ENCODE results near the gene ZNF426. TPM values are rescaled to one million over a fixed set of nuclear protein-coding genes. Genes with fewer than 3 reads are reported as not detected.
A peak's percentile ranks its signal among the peaks of the same experiment; 100 is the strongest.
"Not testable (repeated sequence)": the region's sequence is repeated elsewhere in the genome, so short reads cannot be mapped to it uniquely, and the experiment has no call there.

The ZNF426 gene
- total RNA-seq (10 to 100 TPM; 13.8 to 13.9 TPM), polyA plus RNA-seq (ENCODE audit: insufficient read depth, low read depth, low replicate concordance) (5.7 TPM)
- long read RNA-seq, donor 1, full-length matches to known transcripts: 3 of 3 reads
- long read RNA-seq, donor 1, partial matches to known transcripts: 0 of 3 reads
- long read RNA-seq, donor 1, other reads (novel, unspliced or antisense): 0 of 3 reads
- long read RNA-seq, donor 2, full-length matches to known transcripts: 1 of 1 reads
- long read RNA-seq, donor 2, partial matches to known transcripts: 0 of 1 reads
- long read RNA-seq, donor 2, other reads (novel, unspliced or antisense): 0 of 1 reads

GRCh38 chr19:9538183-9539058 is at the start of gene ZNF426:
Gene ZNF426, minus strand, starts transcription at chr19:9538645. Its CDS starts 2,413 bp downstream, at chr19:9536232.
- DNase-seq: peak; percentile 93
- H3K4me3 ChIP-seq: peak within 1 kb of the TSS; percentile 68 to 72
- H3K27me3 ChIP-seq: no peaks in the 10 kb centered on the region
- no peaks in the 10 kb centered on the region for H3K36me3 ChIP-seq (ENCODE audit: low read depth, missing control alignments)
- H3K9me3 ChIP-seq: no peaks in the 10 kb centered on the region
- WGBS, 2 donors: 1 to 3% methylated on average over 48 to 49 of the region's 49 CpGs
- TF ChIP-seq CTCF (IDR thresholded peaks at IDR 0.05) (no peak), POLR2A (IDR thresholded peaks at IDR 0.05) (no peak)
- peak within 1 kb of the TSS; percentile 91 to 92 for H3K27ac ChIP-seq
- intact Hi-C loops (cut with DNase I; ENCODE audit: low total_unique reads): no loop called here
- H3K4me1 ChIP-seq: peaks cover 4% of the 10 kb centered on the region

- no peak overlapping the region for H3K4me3 ChIP-seq
These were observed 48.3 kb upstream of the ZNF426 start for GRCh38 chr19:9586764-9587163.

GRCh38 chr19:9584073-9584833 is 45.8 kb upstream of the ZNF426 start, which contains the start of gene ZNF121:
Gene ZNF121, minus strand, starts transcription at chr19:9584504. Its CDS starts 16,407 bp downstream, at chr19:9568097.
- peak within 1 kb of the TSS; percentile 94 to 96 for H3K27ac ChIP-seq
- H3K9me3 ChIP-seq: no peaks in the 10 kb centered on the region
- DNase-seq: peak; percentile 88
- WGBS, 2 donors: 0 to 1% methylated on average over 21 to 51 of the region's 51 CpGs
- H3K36me3 ChIP-seq (ENCODE audit: low read depth, missing control alignments): no peaks in the 10 kb centered on the region
- intact Hi-C loops (cut with DNase I; ENCODE audit: low total_unique reads): no loop called here
- TF ChIP-seq POLR2A (IDR thresholded peaks at IDR 0.05): no peak
- no peak for TF ChIP-seq CTCF (IDR thresholded peaks at IDR 0.05)
- no peaks in the 10 kb centered on the region for H3K4me1 ChIP-seq
- peak within 1 kb of the TSS; percentile 86 for H3K4me3 ChIP-seq
- no peaks in the 10 kb centered on the region for H3K27me3 ChIP-seq

More at GRCh38 chr19:9586764-9587163, 48.3 kb upstream of the ZNF426 start:
- no peaks in the 10 kb centered on the region for H3K27me3 ChIP-seq
- no peaks in the 10 kb centered on the region for H3K4me1 ChIP-seq
- 18 to 24% methylated on average over 7 of the region's 7 CpGs for WGBS, 2 donors
- H3K27ac ChIP-seq: no peak overlapping the region
- TF ChIP-seq POLR2A (IDR thresholded peaks at IDR 0.05) (no peak), CTCF (IDR thresholded peaks at IDR 0.05) (peak; percentile 42 to 56 (median 46))
- H3K9me3 ChIP-seq: no peaks in the 10 kb centered on the region
- H3K36me3 ChIP-seq (ENCODE audit: low read depth, missing control alignments): no peaks in the 10 kb centered on the region
- peak; percentile 84 for DNase-seq
- intact Hi-C loops (cut with DNase I; ENCODE audit: low total_unique reads): no loop called here

GRCh38 chr19:9582081-9582725 is 43.8 kb upstream of the ZNF426 start:
- H3K4me1 ChIP-seq; H3K36me3 ChIP-seq (ENCODE audit: low read depth, missing control alignments); H3K4me3 ChIP-seq; intact Hi-C loops (cut with DNase I; ENCODE audit: low total_unique reads); H3K9me3 ChIP-seq; DNase-seq; H3K27ac ChIP-seq; H3K27me3 ChIP-seq: not testable (repeated sequence)
- WGBS, 2 donors: 81 to 86% methylated on average over 13 of the region's 13 CpGs
